GM19468 (cell line): ENCODE measurements around the gene GAGE12J.
"Not testable (repeated sequence)": the region's sequence is repeated elsewhere in the genome, so short reads cannot be mapped to it uniquely, and the experiment has no call there.

ENCODE experiments used
- ATAC-seq: cut with Tn5 transposase; IDR thresholded peaks from one replicate; pipeline ENCODE4 v1.9.1; 2021; ENCODE audit warnings: mild to moderate bottlenecking, moderate library complexity, moderate number of reproducible peaks; ENCODE audit not compliant: unreplicated experiment; ENCODE audit errors: extremely low read depth

Gene GAGE12J

GRCh38 chrX:49308604-49309269, 13.1 kb upstream of the GAGE12J start:
- ATAC-seq, result no peak

- no peak for ATAC-seq
Measured at GRCh38 chrX:49309401-49309981, 12.3 kb upstream of the GAGE12J start.

- no peak for ATAC-seq
Measured at GRCh38 chrX:49310371-49310770, 11.5 kb upstream of the GAGE12J start.

- no peak for ATAC-seq
Measured at GRCh38 chrX:49312176-49312575, 9.7 kb upstream of the GAGE12J start.

- no peak for ATAC-seq
Measured at GRCh38 chrX:49316085-49316484, 5.8 kb upstream of the GAGE12J start.

GRCh38 chrX:49322266-49322665, 429 bp downstream of the GAGE12J start:
- ATAC-seq, result not testable (repeated sequence)

- ATAC-seq, result not testable (repeated sequence)
Measured at GRCh38 chrX:49323735-49324134, 1.9 kb downstream of the GAGE12J start.

GRCh38 chrX:49330421-49330820, 8.6 kb downstream of the GAGE12J start:
- ATAC-seq, result not testable (repeated sequence)

GRCh38 chrX:49331282-49331681, 9.4 kb downstream of the GAGE12J start, which contains the start of gene GAGE13:
GAGE13 (plus strand) TSS chrX:49331582; CDS start chrX:49332738, 1,156 bp downstream.
- not testable (repeated sequence) for ATAC-seq

GRCh38 chrX:49331841-49332240, 10.0 kb downstream of the GAGE12J start:
- not testable (repeated sequence) for ATAC-seq

GRCh38 chrX:49341449-49341848, 19.6 kb downstream of the GAGE12J start:
- not testable (repeated sequence) for ATAC-seq

GRCh38 chrX:49344496-49345175, 22.8 kb downstream of the GAGE12J start:
- ATAC-seq, result not testable (repeated sequence)

- ATAC-seq, result not testable (repeated sequence)
Measured at GRCh38 chrX:49345402-49345801, 23.6 kb downstream of the GAGE12J start.

- ATAC-seq, result not testable (repeated sequence)
Measured at GRCh38 chrX:49346150-49346549, 24.3 kb downstream of the GAGE12J start.
